HG02970 (cell line): ENCODE data around the gene RGS2.

Source experiments
- ATAC-seq: cut with Tn5 transposase; IDR thresholded peaks from one replicate; pipeline ENCODE4 v1.9.1; 2021; ENCODE audit warnings: mild to moderate bottlenecking, moderate library complexity, moderate number of reproducible peaks; ENCODE audit not compliant: unreplicated experiment, low FRiP score

The RGS2 gene

DNA sequence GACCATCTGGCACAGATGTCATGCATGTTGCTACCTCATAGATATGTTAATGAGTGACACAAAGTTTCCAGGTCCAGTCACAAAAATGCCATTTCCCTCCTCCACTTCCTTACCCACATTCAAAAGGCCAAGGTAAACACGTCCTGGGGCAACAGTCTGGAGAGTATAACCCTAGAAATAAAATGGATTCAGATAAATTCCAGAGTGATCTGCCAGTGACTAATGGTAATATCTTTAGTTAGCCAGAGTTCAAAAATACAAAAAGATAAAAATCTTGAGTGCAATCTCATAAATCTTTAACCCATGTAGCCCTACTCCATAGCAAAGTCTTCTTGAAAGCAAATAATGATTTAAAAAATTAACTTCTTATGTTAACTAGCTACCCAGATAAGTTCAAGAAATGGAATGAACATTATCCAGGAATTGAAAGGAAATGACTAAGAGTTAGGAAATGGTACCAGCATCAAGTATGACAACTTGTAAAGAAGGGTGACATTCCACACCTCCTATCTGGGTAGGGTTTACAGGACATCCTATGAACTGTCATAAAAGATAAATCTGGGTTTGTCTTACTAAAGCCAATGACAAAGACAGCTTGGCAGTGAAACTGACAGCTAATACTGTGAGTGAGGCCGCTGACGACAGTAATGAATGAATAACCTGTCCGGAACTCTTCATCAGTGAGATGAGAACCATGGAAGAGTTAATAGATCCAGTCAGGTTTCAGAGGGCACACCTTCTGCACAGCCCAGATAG lies 18.1 kb downstream of the RGS2 start:
- ATAC-seq = no peak

DNA sequence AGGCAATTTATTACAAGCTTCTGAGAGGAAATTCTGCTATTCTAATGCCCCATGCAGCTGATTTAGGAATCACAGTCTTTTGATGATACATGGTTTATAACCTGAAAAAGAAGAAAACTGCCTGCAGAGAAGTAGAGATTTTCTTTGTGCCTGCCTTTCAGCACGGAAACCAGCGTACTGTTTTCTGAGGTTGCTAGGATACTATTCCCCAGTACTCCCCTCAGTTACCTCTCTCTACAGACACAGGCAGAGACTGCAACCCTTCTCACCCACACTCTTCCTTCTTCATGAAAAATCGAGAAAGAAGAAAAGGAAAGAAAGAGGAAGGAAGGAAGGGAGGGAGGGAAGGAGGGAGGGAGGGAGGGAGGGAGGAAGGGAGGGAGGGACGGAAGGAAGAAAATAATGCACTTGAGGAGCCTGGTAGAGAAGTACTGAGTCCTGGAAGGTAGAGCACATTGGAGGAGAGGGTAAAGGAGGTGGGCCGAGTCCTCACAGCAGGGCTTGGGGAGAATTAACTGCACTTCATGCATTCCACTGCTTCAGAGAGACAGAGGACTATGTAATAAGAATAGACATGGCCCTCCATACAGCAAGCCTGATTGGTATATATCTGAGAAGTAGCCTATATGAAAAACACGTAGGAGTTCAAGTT lies 21.9 kb downstream of the RGS2 start:
- no peak for ATAC-seq

DNA sequence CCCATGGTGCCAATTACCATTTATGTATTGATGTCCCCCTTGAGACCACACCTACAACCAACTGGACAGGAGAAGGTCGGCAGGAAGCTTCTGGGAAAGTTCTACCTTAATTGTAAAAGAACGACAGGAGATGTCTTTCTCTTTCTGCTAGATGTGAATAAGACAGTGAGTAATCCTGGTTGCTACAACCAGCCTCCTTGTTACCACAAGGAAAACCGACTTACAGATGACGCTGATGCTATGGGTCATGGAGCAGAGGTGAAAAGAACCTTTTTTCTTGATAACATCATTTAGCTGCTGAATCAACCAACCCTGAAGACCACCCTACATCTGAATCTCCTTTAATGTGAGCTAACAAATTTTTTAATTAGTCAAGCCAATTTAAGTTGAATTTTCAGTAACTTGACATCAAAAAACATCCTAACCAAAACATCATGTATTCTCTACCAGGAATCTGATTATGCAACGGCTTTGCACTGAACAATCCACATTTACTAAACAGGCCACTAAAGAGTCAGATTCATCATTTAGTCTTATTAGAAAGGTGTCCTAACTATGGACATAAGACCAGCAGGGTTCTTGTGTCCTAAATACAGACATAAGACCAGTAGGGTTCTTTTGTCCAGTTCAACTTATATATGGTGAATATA lies 23.0 kb downstream of the RGS2 start:
- no peak for ATAC-seq

DNA sequence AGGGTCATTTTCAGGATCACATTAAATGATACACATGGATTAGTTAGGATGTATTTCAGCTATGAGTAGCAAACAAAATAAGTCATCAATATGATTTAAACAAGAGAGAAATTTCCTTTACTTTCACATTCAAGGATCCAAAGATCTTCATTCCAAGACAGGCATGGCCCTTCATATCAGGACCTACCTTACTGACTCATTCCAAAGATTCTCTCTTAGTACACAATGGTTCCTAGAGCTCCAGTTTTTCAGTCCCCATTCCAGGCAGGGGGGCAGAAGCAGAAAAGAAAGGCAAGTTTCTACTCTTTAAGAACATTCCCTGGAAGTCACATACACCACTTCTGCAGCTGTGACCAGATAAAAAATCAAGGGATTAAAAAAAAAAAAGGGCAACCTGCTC lies 23.7 kb downstream of the RGS2 start:
- no peak for ATAC-seq

DNA sequence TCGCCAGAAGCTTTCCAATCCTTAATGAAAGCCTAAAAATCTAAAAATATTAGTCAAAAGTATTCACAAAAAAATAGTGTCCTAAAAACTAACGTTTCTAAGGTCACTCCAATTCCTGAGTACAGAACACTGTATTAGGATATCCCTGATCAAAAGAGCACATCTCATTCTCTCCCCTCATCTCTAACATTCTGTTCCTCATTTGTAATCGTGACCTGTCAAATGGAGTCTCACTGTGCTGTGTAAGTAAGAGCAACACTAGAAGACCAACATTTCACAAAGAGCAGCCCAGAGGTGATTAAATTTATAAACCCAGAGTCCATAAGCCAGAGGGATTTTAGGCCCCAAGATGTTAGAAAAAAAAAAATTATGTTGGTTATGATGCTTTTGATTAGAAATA lies 26.3 kb downstream of the RGS2 start:
- ATAC-seq = no peak

DNA sequence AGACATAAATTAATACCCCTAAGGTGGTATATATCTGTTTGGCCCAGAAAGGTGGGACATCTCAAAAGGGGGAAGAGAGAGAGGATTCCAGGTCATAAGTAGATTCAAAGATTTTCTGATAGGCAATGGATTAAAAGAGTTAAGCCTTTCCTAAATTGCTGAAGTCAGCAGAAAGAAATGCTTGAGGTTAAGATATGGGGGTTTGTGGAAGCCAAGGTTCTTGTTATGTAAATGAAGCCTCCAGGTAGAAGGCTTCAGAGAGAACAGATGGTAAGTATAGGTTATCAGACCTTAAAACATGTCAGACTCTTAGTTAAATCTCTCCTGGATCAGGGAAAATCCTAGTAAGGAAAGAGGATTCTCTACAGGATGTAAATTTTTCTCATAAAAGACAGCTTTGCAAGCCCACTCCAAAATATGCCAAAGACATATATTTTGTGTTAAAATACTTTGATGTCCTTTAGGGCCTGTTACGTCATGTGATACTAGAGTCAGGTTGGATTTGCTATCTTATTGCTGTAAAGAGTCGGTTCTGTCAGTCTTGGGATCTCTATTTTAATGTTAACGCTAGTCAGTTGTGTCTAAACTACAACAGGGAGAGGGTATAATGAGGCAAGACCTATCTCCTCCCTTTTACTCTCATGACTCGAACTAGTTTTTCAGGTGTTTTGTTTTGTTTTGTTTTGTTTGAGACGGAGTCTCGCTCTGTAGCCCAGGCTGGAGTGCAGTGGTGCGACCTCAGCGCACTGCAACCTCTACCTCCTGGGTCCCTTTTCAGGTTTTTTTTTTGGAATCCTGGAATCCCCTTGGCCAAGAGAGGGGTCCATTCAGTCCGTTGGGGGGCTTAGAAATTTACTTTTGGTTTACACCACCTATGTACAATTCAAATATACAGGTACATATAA lies 30.6 kb downstream of the RGS2 start:
- no peak for ATAC-seq

DNA sequence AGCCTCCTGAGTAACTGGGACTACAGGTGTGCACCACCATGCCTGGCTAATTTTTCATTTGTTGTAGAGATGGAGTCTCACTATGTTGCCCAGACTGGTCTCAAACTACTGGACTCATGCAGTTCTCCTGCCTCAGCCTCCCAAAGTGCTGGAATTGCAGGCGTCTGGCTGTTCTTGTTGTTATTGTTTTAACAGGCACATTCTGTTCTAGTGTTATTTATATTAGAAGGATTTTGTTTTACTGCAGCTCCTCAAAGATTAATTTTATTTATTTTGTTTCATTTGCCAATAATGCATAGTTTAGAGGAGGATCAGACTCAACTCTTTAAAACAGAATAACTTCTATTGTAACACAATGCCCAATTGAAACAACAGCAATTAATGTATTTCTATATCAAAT lies 35.5 kb downstream of the RGS2 start:
- no peak for ATAC-seq

DNA sequence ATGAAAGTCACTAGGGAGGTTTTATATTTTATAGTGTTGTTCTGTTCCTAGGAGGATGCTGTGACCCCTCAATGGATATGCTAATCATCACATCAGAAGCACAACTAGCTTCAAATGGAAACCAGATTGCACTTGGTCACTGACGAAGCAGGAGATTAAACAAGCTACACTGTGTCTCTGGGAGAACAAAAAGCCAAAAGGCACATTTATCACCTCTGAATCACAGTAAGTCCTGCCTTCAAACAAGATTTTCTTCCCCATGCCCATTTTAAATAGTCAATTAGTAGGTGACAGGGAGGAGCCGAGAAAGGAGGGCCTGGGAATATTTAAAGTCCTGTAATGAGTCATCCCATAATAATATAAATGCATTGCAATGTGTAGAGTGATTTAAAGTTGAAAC lies 38.1 kb downstream of the RGS2 start:
- ATAC-seq = no peak

DNA sequence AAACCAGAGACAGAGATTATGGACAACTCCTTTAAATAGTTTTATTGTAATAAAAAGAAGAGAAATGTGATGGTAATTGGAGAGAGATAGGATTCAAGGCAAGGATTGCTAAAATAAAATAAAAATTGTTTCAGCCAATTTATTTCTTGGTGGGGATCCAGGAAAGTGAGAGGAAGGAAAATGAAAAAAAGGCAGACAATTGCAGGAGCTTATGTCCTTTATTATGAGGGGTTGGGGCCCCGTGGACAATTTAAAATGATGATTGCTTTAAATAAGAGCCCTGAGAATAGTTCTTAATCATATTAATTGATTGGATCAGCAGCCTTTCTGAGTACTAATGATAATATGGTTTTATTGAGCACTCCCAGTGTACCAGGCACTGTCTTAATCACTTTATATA lies 40.2 kb downstream of the RGS2 start:
- ATAC-seq = no peak

DNA sequence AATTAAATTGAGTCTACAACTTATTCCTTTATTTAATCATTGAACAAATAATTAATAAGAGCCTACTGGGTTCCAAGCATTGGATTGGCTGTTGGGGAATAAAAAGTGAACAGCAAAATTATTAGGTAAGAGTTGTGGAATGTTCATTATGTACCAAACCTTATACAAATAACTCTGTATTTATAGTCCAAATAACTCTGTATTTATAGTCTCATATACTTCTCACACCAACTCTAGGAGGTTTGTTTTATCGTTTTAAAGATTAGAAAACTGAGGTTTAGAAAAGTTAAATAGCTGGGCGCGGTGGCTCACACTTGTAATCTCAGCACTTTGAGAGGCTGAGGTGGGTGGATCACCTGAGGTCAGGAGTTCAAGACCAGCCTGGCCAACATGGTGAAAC lies 40.6 kb downstream of the RGS2 start:
- no peak for ATAC-seq

DNA sequence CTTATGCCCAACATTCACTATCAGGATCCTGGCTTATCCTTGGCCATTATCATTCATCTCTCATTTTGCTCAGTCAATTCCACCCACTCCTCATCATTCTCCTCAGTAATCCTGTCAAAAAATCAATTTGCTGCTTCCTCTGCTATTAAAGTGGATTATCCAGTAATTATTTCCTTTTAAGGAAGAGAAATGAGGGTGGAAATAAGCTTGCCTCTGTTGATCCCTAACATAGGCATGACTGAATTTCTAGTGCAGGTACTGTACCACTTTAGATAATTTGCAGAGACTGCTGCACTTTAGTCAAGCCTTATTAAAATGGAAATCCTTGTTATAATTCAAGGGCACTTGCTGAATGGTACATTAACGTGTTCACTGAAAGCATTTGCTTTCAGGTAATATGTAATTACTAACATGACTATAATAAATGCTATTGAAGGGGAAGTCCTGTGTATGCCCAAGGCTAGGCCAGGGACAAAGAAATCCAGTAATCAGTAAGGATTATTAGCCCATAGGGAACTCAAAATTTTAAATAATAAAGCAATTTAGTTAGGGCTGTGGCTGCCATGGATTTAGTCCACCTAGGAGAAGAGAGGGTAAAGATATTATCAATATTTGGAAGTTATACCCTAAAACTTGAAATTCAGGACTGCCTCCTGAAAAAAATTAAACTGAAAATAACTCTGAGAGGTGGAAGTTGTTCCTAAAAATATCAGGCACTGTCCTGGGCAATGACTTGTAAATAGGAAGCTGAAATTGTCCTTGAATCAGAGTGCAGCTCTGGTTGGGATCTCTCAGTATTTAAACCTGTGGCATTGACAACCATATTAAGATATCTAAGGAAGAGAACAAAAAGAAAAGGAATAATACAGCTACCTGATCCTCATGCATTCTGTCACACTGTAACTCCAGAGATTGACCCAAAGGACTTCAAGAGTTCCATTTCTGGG lies 43.4 kb downstream of the RGS2 start:
- no peak for ATAC-seq

DNA sequence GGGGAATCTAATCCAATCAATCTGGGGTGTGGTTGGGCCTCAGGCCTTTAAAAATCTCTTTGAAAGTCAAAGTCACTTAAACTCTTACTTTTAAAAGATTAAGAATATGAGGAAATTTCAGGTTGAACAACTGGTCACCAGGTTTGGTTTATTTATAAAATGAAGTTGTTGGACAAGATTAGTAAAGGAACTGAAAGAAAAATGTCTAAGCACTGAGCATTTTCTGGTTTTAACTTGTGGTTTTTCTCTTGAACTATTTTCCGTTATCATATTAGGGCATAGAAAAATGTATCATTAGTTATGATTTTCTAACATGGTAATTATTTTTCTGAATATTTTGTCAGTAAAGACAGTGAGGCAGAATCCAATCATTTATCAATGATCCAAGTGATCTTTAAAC lies 49.6 kb downstream of the RGS2 start:
- no peak for ATAC-seq

DNA sequence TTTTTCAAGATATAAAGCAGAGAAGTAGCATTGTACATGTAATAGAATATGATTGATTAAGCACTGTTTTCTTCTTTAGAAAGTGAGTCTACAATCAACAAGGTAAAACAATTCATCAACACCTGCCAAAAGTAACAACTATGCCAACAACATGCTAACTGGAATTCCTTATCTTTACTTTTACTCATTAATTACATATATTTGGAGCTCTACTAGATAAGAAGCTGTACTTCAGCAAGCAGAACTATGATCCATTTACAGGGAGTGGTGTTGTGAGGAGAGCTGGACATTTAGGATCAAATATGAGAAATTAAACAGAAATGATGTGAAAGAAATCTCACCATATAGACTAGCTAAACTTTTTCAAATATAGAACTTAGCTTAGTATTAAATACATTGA lies 51.0 kb downstream of the RGS2 start:
- ATAC-seq = no peak

DNA sequence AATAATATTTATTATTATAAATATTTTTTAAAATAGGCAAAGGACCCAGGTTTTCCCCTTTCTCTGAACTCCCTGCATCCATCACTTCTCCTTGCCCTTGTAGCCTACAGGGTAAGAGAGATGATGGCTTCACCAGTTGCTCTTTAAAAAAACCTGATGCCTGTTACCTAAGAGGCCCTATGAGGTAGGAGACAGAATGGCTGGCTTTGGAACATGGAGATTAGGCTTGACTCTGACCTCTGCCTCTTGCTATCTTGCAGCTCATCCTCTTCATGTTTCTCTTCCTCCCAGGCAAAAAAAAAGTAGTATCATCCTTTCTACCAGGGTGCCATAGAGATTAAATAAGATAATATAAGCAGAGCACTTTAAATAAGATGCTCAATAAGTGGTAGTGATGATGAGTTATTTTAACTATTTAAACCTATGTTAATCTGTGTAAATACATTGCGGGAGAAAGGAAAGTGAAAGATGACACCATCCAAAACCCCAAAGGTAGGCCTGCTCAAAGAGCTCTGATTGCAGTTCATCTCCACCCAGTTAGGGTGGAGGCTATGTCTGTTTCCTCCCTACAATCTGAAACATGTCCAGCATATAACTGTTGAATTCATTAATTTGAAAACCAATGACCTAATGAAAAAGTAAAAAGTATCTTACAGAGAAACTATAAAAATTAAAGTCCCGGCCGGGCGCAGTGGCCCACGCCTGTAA lies 51.8 kb downstream of the RGS2 start:
- ATAC-seq = no peak

DNA sequence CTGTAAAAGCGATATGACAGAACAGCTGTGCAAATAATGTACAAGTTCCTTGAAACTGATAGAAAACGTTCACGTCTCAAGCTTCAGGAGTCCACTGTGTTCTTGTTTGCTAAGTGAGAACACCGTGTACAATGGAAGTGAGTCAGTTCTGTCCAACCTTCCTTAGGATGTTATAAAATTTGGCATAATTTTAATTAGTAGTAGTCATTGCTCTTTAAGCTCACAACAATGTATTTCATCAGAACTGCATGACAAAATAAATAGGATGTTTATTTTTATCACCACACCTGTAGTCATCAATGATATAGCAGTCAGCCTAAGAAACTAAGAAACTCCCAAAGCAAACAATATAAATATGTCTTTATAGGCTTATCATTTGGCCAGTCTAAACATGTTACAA lies 53.0 kb downstream of the RGS2 start:
- no peak for ATAC-seq
